ENCODE results near the gene MORN1. TPM values are rescaled to one million over a fixed set of nuclear protein-coding genes. Genes with fewer than 3 reads are reported as not detected.

The MORN1 gene
- total and polyA plus RNA-seq, 2 donors (not counting 3 experiments of a cell fraction or from before 2014, with no cell fraction given), result 4.3 to 6.4 TPM

GRCh38 chr1:2382621-2383361 is 8.6 kb downstream of the MORN1 start:
- Histone ChIP-seq H4K20me1 (replicated peaks; ENCODE audit: control insufficient read depth, extremely low read depth, insufficient read depth, low read length) (no peaks in the 10 kb centered on the region), H3K9me3 (replicated peaks; ENCODE audit: control insufficient read depth, insufficient read depth, low read length) (no peaks in the 10 kb centered on the region), H3K27ac (ENCODE audit: insufficient read depth, low read depth, low read length) (no peak overlapping the region), H3K4me2 (ENCODE audit: insufficient read depth, low read length) (no peak overlapping the region), H3K36me3 (ENCODE audit: control insufficient read depth in 2 of 2, extremely low read depth in 1 of 2, insufficient read depth in 2 of 2, low read length in 2 of 2) (no peaks in the 10 kb centered on the region), H3K79me2 (ENCODE audit: control insufficient read depth, insufficient read depth, low read length) (no peaks in the 10 kb centered on the region), H2AFZ (ENCODE audit: low read depth, low read length) (no peak overlapping the region), H3K4me1 (ENCODE audit: control insufficient read depth, extremely low read depth, insufficient read depth, low read length) (no peaks in the 10 kb centered on the region), H3K9ac (replicated peaks; ENCODE audit: extremely low read depth, insufficient read depth, low read length) (no peak overlapping the region), H3K9me1 (replicated peaks; ENCODE audit: control insufficient read depth, extremely low read depth, insufficient read depth, low read length) (no peaks in the 10 kb centered on the region), H3K27me3 (ENCODE audit: control insufficient read depth in 2 of 2, insufficient read depth in 2 of 2, low read length in 2 of 2) (no peaks in the 10 kb centered on the region), H3K4me3 (replicated peaks in 1 of 3; ENCODE audit: insufficient read depth in 1 of 3, low read depth in 1 of 3, low read length in 3 of 3) (no peak overlapping the region)
- TF ChIP-seq, protein P1, sequence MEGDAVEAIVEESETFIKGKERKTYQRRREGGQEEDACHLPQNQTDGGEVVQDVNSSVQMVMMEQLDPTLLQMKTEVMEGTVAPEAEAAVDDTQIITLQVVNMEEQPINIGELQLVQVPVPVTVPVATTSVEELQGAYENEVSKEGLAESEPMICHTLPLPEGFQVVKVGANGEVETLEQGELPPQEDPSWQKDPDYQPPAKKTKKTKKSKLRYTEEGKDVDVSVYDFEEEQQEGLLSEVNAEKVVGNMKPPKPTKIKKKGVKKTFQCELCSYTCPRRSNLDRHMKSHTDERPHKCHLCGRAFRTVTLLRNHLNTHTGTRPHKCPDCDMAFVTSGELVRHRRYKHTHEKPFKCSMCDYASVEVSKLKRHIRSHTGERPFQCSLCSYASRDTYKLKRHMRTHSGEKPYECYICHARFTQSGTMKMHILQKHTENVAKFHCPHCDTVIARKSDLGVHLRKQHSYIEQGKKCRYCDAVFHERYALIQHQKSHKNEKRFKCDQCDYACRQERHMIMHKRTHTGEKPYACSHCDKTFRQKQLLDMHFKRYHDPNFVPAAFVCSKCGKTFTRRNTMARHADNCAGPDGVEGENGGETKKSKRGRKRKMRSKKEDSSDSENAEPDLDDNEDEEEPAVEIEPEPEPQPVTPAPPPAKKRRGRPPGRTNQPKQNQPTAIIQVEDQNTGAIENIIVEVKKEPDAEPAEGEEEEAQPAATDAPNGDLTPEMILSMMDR (IDR thresholded peaks at IDR 0.05; ENCODE audit: extremely low read depth in 1 of 2, insufficient read depth in 1 of 2, low read depth in 1 of 2, low read length in 2 of 2), result peak; percentile 41 to 78
- no peak for TF ChIP-seq MYC (IDR thresholded peaks at IDR 0.05; ENCODE audit: low read depth, low read length)
- no peak for TF ChIP-seq POLR2AphosphoS5 (IDR thresholded peaks at IDR 0.05; ENCODE audit: insufficient read depth, low read depth, low read length)
- TF ChIP-seq EZH2 (IDR thresholded peaks at IDR 0.05; ENCODE audit: borderline replicate concordance, low read depth, low read length, severe bottlenecking), result no peak
- no peak for TF ChIP-seq GATA2 (IDR thresholded peaks at IDR 0.05; ENCODE audit: insufficient read depth, insufficient read length, low read depth, low read length)
- TF ChIP-seq FOS (IDR thresholded peaks at IDR 0.05; ENCODE audit: borderline replicate concordance, insufficient read depth, low read length), result no peak
- TF ChIP-seq, protein P2, sequence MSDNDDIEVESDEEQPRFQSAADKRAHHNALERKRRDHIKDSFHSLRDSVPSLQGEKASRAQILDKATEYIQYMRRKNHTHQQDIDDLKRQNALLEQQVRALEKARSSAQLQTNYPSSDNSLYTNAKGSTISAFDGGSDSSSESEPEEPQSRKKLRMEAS (IDR thresholded peaks at IDR 0.05; ENCODE audit: insufficient read depth, insufficient read length), result no peak
- TF ChIP-seq JUN (IDR thresholded peaks at IDR 0.05; ENCODE audit: borderline replicate concordance, insufficient read depth, insufficient read length, low read depth), result no peak
- CTCF ChIA-PET, result interaction anchor here (0.7 to 8.9 kb wide), 29 partner anchors 9 to 1042 kb away, joined by 3 to 631 read pairs (median 10); partner anchors contain the start of genes FAAP20, MORN1, RER1 and SKI
- DNase-seq (ENCODE audit: low read depth, low spot score) (peak; percentile 29), FAIRE-seq (peak; percentile 64)
- intact Hi-C loops (cut with micrococcal nuclease) (loop anchor here (5.0 kb wide), 1 partner anchor 70 kb away; no protein-coding TSS in a partner anchor), dilution Hi-C loops (cut with MboI; ENCODE audit: extremely low pct_ligation_motif_present, low sequenced_read_pairs) (no loop called here)
- POLR2A ChIA-PET, result interaction anchor here (1.3 to 2.6 kb wide), 2 partner anchors 154 to 188 kb away, joined by 5 to 15 read pairs; partner anchors contain the start of gene FAAP20
- no TSS peak for BruUV-seq (replicated peaks)
